ENCODE results near the gene ADCY6. TPM values are rescaled to one million over a fixed set of nuclear protein-coding genes. Genes with fewer than 3 reads are reported as not detected.

The ADCY6 gene
- total RNA-seq, 1 experiment from 2014 or later = 31.1 TPM

DNA sequence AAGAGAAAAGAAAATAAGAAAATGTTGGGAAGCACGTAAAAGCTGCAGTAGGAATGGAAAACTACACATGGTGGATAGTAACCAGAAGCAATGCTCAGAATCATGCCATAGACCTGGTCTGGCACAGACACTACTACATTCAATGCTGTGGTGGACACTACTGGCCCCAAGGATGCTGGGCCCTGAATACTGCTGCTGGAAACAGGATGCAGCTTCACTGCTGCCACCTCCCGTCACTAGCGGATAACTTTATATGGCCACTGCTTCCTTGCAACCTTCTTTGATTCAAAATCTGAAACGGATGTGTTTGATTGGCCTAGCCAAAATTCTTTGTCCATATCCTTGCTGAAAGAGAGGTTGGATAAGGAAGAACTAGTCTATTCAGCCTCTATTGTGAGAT is 30.7 kb downstream of the ADCY6 start:
- Mint-ChIP-seq H3K9me3 (no peaks in the 10 kb centered on the region), H3K36me3 (ENCODE audit: insufficient read depth in 1 of 3, low read depth in 3 of 3) (no peaks in the 10 kb centered on the region)
- no peak for DNase-seq

More for the DNA sequence above, 30.7 kb downstream of the ADCY6 start:
- Histone ChIP-seq H3K23me2 (ENCODE audit: insufficient read length, low read depth, low read length, poor library complexity, severe bottlenecking) (no peaks in the 10 kb centered on the region), H3K4ac (ENCODE audit: low read depth, low read length) (no peak overlapping the region), H3K9ac (ENCODE audit: extremely low read depth, insufficient read length, low read length) (no peak overlapping the region), H3K79me2 (ENCODE audit: insufficient read depth, low read length) (no peaks in the 10 kb centered on the region), H2BK12ac (ENCODE audit: insufficient read length, low read depth, low read length) (no peak overlapping the region), H4K20me1 (ENCODE audit: control insufficient read depth, insufficient read depth, insufficient read length) (no peaks in the 10 kb centered on the region), H2BK120ac (ENCODE audit: low read depth, low read length, poor library complexity, severe bottlenecking) (no peak overlapping the region), H3K23ac (ENCODE audit: insufficient read length, low read depth, low read length) (no peak overlapping the region), H3K9me3 (ENCODE audit: control insufficient read depth, low read depth, low read length) (no peaks in the 10 kb centered on the region), H4K8ac (replicated peaks; ENCODE audit: insufficient read length, low read depth, low read length) (no peak overlapping the region), H3K18ac (ENCODE audit: insufficient read length, low read depth, low read length) (no peak overlapping the region), H2BK5ac (ENCODE audit: insufficient read length, low read length) (no peak overlapping the region), H3K27me3 (ENCODE audit: insufficient read depth, low read length) (no peaks in the 10 kb centered on the region; the same call in 1 of the 2 replicates), H4K91ac (ENCODE audit: insufficient read length, low read depth, low read length) (no peak overlapping the region), H3K56ac (ENCODE audit: insufficient read length, low read depth, low read length) (no peak overlapping the region), H3K27ac (ENCODE audit: insufficient read length, low read depth, low read length) (no peak overlapping the region), H2AFZ (ENCODE audit: low read length) (no peak overlapping the region), H2AK5ac (ENCODE audit: insufficient read length, low read length) (no peak overlapping the region), H4K5ac (ENCODE audit: insufficient read length, low read depth, low read length) (no peak overlapping the region), H2BK20ac (ENCODE audit: low read depth, low read length, poor library complexity, severe bottlenecking) (no peak overlapping the region), H3T11ph (ENCODE audit: low read length) (no peak overlapping the region), H3K79me1 (ENCODE audit: insufficient read depth, low read depth, low read length, poor library complexity, severe bottlenecking) (no peaks in the 10 kb centered on the region), H3K4me2 (ENCODE audit: insufficient read depth, insufficient read length, low read length) (no peak overlapping the region), H3K4me1 (ENCODE audit: insufficient read depth, low read length) (no peaks in the 10 kb centered on the region), H3K14ac (ENCODE audit: insufficient read depth, low read length) (no peak overlapping the region), H2BK15ac (ENCODE audit: low read depth, low read length) (no peak overlapping the region)
- no CpG with 5 or more reads among the region's 4 CpGs for WGBS (ENCODE audit: extremely low coverage, insufficient read length, low lambda C conversion rate)
- peaks cover 0 to 2% of the 10 kb centered on the region in 2 experiments; a peak in 1 of 4 replicates for H3K4me1 Mint-ChIP-seq
- H3K27ac Mint-ChIP-seq = no peak overlapping the region
- TF ChIP-seq, protein P1, sequence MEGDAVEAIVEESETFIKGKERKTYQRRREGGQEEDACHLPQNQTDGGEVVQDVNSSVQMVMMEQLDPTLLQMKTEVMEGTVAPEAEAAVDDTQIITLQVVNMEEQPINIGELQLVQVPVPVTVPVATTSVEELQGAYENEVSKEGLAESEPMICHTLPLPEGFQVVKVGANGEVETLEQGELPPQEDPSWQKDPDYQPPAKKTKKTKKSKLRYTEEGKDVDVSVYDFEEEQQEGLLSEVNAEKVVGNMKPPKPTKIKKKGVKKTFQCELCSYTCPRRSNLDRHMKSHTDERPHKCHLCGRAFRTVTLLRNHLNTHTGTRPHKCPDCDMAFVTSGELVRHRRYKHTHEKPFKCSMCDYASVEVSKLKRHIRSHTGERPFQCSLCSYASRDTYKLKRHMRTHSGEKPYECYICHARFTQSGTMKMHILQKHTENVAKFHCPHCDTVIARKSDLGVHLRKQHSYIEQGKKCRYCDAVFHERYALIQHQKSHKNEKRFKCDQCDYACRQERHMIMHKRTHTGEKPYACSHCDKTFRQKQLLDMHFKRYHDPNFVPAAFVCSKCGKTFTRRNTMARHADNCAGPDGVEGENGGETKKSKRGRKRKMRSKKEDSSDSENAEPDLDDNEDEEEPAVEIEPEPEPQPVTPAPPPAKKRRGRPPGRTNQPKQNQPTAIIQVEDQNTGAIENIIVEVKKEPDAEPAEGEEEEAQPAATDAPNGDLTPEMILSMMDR (conservative IDR thresholded peaks at IDR 0.05) = 0 out of 3 replicates have a peak, but pooled peaks have one; percentile 13
- H3K27me3 Mint-ChIP-seq (ENCODE audit: low read depth) = no peaks in the 10 kb centered on the region
- H3K4me3 Mint-ChIP-seq = no peak overlapping the region
